Measurements from ENCODE around the gene RMDN3. TPM values are rescaled to one million over a fixed set of nuclear protein-coding genes. Genes with fewer than 3 reads are reported as not detected.
A peak's percentile ranks its signal among the peaks of the same experiment; 100 is the strongest.

RMDN3 gene
- total RNA-seq, 2 donors from 2014 or later: 12.4 to 14.4 TPM

GRCh38 chr15:40744815-40745152 lies 10.3 kb downstream of the RMDN3 start:
- no peak for TF ChIP-seq CTCF (IDR thresholded peaks at IDR 0.05)
- DNase-seq (ENCODE audit: low spot score): no peak
- H3K27me3 ChIP-seq: no peaks in the 10 kb centered on the region
- H3K36me3 ChIP-seq: peaks cover 42% of the 10 kb centered on the region
- no peak overlapping the region for H3K27ac ChIP-seq
- no peaks in the 10 kb centered on the region for H3K9me3 ChIP-seq
- H3K4me3 ChIP-seq: no peak overlapping the region
- H3K4me1 ChIP-seq: peaks cover 0 to 6% of the 10 kb centered on the region in 2 donors

- Histone ChIP-seq H3K9me3 (no peaks in the 10 kb centered on the region), H3K4me1 (peaks cover 0 to 6% of the 10 kb centered on the region in 2 donors), H3K4me3 (no peak overlapping the region), H3K27me3 (no peaks in the 10 kb centered on the region), H3K27ac (peak overlapping the region in 1 of 2 donors; percentile 39), H3K36me3 (peaks cover 45% of the 10 kb centered on the region)
- no peak for DNase-seq (ENCODE audit: low spot score)
- no peak for TF ChIP-seq CTCF (IDR thresholded peaks at IDR 0.05)
These were observed 10.9 kb downstream of the RMDN3 start for GRCh38 chr15:40743921-40744814.

GRCh38 chr15:40743485-40743901 lies 11.6 kb downstream of the RMDN3 start:
- peaks cover 45% of the 10 kb centered on the region for H3K36me3 ChIP-seq
- no peak for TF ChIP-seq CTCF (IDR thresholded peaks at IDR 0.05)
- H3K9me3 ChIP-seq: no peaks in the 10 kb centered on the region
- peaks cover 0 to 6% of the 10 kb centered on the region in 2 donors for H3K4me1 ChIP-seq
- no peak overlapping the region for H3K4me3 ChIP-seq
- no peak for DNase-seq (ENCODE audit: low spot score)
- no peak overlapping the region for H3K27ac ChIP-seq
- no peaks in the 10 kb centered on the region for H3K27me3 ChIP-seq

- Histone ChIP-seq H3K36me3 (peaks cover 69% of the 10 kb centered on the region), H3K4me3 (no peak overlapping the region), H3K4me1 (peaks cover 0 to 6% of the 10 kb centered on the region in 2 donors), H3K9me3 (no peaks in the 10 kb centered on the region), H3K27ac (no peak overlapping the region), H3K27me3 (no peaks in the 10 kb centered on the region)
- DNase-seq (ENCODE audit: low spot score): no peak
- no peak for TF ChIP-seq CTCF (IDR thresholded peaks at IDR 0.05)
These were observed 15.2 kb downstream of the RMDN3 start for GRCh38 chr15:40739854-40740253.

- no peak overlapping the region for H3K4me3 ChIP-seq
- no peaks in the 10 kb centered on the region for H3K9me3 ChIP-seq
- H3K27me3 ChIP-seq: no peaks in the 10 kb centered on the region
- H3K36me3 ChIP-seq: peaks cover 68% of the 10 kb centered on the region
- DNase-seq (ENCODE audit: low spot score): no peak
- H3K4me1 ChIP-seq: peaks cover 0 to 6% of the 10 kb centered on the region in 2 donors
- H3K27ac ChIP-seq: no peak overlapping the region
- no peak for TF ChIP-seq CTCF (IDR thresholded peaks at IDR 0.05)
These were observed 16.0 kb downstream of the RMDN3 start for GRCh38 chr15:40739047-40739446.
